Gastrocnemius medialis (tissue), 4 donors: Measurements from ENCODE around the gene LURAP1L. TPM values are rescaled to one million over a fixed set of nuclear protein-coding genes. Genes with fewer than 3 reads are reported as not detected.

Experiments
- ATAC-seq, 2 donors: fragments of 150-250 bp; one replicate each; pipeline ENCODE4 v1.9.1; 2016
- DNase-seq, 2 donors: peaks; one replicate each; pipeline ENCODE4 v3.0.0-alpha.2; 2019
- H3K27ac ChIP-seq, 4 donors: fragments of 200-600 bp; sonication (generic); 1 replicate in 1 of 4; 2 replicates in 3 of 4; pipeline ENCODE4 v1.5.1; 2016 to 2018; ENCODE audit warnings: mild to moderate bottlenecking in 2 of 4, moderate library complexity in 1 of 4
- H3K27me3 ChIP-seq, 3 donors: fragments of 200-600 bp; sonication (generic) in 2 of 3; 1 replicate in 1 of 3; 2 replicates in 2 of 3; pipeline versions ENCODE4 v1.5.1 to v1.6.0; 2016 to 2019; ENCODE audit warnings: mild to moderate bottlenecking in 1 of 3, moderate library complexity in 1 of 3
- H3K36me3 ChIP-seq, 2 donors: fragments of 200-600 bp; sonication (generic) in 1 of 2; one replicate each; pipeline ENCODE4 v1.5.1; 2017 to 2018
- H3K4me1 ChIP-seq, 2 donors: fragments of 200-600 bp; sonication (generic) in 1 of 2; one replicate each; pipeline ENCODE4 v1.5.1; 2016 to 2017; ENCODE audit warnings: mild to moderate bottlenecking in 2 of 2
- H3K4me3 ChIP-seq, 4 donors: fragments of 200-600 bp; sonication (generic) in 3 of 4; 1 replicate in 1 of 4; 2 replicates in 3 of 4; pipeline ENCODE4 v1.5.1; 2016 to 2019; ENCODE audit warnings: mild to moderate bottlenecking in 2 of 4
- H3K9me3 ChIP-seq, 3 donors: fragments of 200-600 bp; sonication (generic) in 2 of 3; 1 replicate in 1 of 3; 2 replicates in 2 of 3; pipeline ENCODE4 v1.5.1; 2016 to 2019
- CTCF ChIP-seq, 5 experiments: fragments of 450-650 bp in 3 of 5; fragments of 200-600 bp in 2 of 5; sonication (generic) in 2 of 5; IDR thresholded peaks in 4 of 5; conservative IDR thresholded peaks in 1 of 5; 1 replicate in 4 of 5; 2 replicates in 1 of 5; pipeline ENCODE4 v1.5.1; 2016 to 2019; ENCODE audit warnings: antibody characterized with exemption in 5 of 5, mild to moderate bottlenecking in 3 of 5, moderate library complexity in 3 of 5
- POLR2A ChIP-seq, 2 donors: fragments of 450-650 bp; IDR thresholded peaks; one replicate each; pipeline ENCODE4 v1.6.1; 2017; ENCODE audit warnings: antibody characterized with exemption in 2 of 2, mild to moderate bottlenecking in 2 of 2, moderate library complexity in 2 of 2
- in situ Hi-C, 4 donors: fragments of 200-750 bp; cut with MboI; loops; one replicate each; pipeline versions ENCODE4 v1.15.0 to v1.8.0; 2017; ENCODE audit warnings: low sequenced_read_pairs in 4 of 4
- intact Hi-C: fragments of 100-400 bp; cut with DNase I; formaldehyde crosslinking; loops from one replicate; pipeline ENCODE4 v1.15.1; 2023; ENCODE audit warnings: low total_unique reads
- total RNA-seq, 4 donors: library from RNA; depleted of rRNA; stranded (reverse); fragments of >200 nt; gene quantifications; one replicate each; pipeline versions ENCODE4 v1.1.0 to v1.2.3, GENCODE V29; 2016

LURAP1L gene
- total RNA-seq, 4 donors from 2014 or later = 0.75 to 2.3 (median 2.0) TPM

DNA sequence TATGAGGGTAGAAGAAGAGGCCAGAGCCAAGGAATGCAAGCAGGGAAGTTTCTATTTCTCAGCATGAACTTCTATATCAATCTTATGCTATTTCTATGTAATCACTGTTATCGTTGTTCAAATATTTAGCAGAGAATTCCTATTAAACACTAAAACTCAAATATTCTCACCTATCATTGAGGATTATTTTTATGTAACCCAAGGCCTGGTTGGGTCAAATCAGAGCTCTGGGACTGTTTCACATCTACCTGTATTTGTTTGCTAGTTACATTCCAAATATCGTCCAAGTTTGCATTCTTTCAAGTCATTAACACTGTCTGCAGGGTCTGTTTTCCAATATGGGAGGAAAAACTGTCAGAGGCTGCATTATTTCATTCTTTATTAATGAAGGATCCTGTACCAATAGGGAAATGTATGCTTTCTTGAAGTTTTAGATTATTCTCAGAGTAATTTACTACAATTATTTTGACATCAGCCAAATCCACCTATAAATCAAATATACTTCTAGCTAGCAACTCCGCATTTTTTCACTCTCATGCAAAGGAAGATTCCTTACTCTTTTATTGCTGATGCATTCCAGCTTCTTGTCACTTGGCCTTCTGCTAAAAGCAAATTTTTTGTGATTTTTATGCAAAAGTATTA is 52.2 kb downstream of the LURAP1L start:
- no peaks in the 10 kb centered on the region for H3K4me1 ChIP-seq
- H3K4me3 ChIP-seq = no peak overlapping the region
- no peak overlapping the region for H3K27ac ChIP-seq
- H3K36me3 ChIP-seq = no peaks in the 10 kb centered on the region
- TF ChIP-seq CTCF (IDR thresholded peaks at IDR 0.05 in 4 of 5, conservative IDR thresholded peaks at IDR 0.05 in 1 of 5) (no peak), POLR2A (IDR thresholded peaks at IDR 0.05) (no peak)
- ATAC-seq = no peak
- intact Hi-C loops (no loop called here), in situ Hi-C loops (no loop called here)
- no peaks in the 10 kb centered on the region for H3K27me3 ChIP-seq
- H3K9me3 ChIP-seq = no peaks in the 10 kb centered on the region
- no peak for DNase-seq

DNA sequence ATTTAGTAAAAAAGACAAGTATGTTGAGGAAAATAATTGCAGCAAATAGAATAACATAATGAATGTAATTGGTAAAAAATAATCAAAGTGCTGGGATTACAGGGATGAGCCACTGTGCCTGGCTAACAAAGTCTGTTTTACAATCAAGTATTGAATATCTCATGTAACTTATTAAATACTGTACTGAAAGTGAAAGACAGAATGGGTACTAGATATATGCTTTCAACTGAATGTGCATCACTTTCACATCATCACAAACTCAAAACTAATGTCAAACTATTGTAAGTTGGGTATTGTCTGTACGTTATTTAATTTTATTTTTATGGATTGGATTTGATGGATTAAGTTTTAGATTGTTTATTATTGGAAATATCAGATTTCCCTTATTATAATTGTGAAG is 58.9 kb downstream of the LURAP1L start:
- H3K4me3 ChIP-seq = no peak overlapping the region
- no peak overlapping the region for H3K27ac ChIP-seq
- no peaks in the 10 kb centered on the region for H3K27me3 ChIP-seq
- intact Hi-C loops (no loop called here), in situ Hi-C loops (no loop called here)
- ATAC-seq = no peak
- H3K36me3 ChIP-seq = no peaks in the 10 kb centered on the region
- no peak for DNase-seq
- no peak for TF ChIP-seq POLR2A (IDR thresholded peaks at IDR 0.05)
- TF ChIP-seq CTCF (IDR thresholded peaks at IDR 0.05 in 4 of 5, conservative IDR thresholded peaks at IDR 0.05 in 1 of 5) = no peak
- H3K9me3 ChIP-seq = no peaks in the 10 kb centered on the region
- H3K4me1 ChIP-seq = no peaks in the 10 kb centered on the region

DNA sequence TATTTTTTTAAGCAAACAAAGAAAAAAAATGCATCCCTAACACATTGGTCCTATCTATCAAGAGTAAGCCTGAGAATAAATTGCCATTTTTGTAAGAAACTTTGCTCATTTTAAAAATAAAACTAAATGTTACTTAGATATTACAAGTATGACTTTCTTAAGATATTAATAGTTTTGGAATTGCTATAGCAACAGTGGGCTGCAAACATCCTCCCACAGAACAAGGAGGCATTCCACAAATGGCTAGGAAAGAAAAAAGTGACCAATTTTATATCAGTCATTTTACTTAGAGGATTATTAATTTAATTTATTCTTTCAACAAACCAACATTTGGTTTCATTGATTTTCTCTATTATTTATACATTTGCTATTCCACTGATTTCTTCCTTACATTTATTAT is 63.7 kb downstream of the LURAP1L start:
- TF ChIP-seq CTCF (IDR thresholded peaks at IDR 0.05 in 4 of 5, conservative IDR thresholded peaks at IDR 0.05 in 1 of 5) (no peak), POLR2A (IDR thresholded peaks at IDR 0.05) (no peak)
- intact Hi-C loops = no loop called here
- Histone ChIP-seq H3K4me1 (no peaks in the 10 kb centered on the region), H3K36me3 (no peaks in the 10 kb centered on the region), H3K4me3 (no peak overlapping the region), H3K27ac (no peak overlapping the region), H3K27me3 (no peaks in the 10 kb centered on the region), H3K9me3 (no peaks in the 10 kb centered on the region)
- no peak for DNase-seq
- ATAC-seq = no peak
- in situ Hi-C loops = no loop called here

DNA sequence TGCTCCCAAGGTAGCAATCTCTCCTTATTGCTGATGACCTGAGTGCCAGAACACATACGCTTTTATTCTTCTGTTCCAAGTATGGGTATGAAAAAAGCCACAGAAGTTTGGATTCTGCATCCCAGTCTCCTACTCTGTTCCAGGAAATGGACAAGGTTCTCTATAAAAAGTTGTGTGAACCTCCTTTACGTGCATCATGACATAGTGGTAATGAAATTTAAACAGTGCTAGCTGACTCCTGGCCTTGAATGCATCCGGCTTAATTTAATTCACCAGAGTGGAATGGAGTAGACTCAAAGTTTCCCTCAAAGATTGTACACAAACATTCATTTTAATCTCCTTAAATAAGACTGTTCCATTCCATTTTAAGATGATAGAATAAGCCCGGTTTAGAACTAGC is 68.9 kb downstream of the LURAP1L start:
- no peaks in the 10 kb centered on the region for H3K27me3 ChIP-seq
- no peak overlapping the region for H3K27ac ChIP-seq
- intact Hi-C loops = no loop called here
- no peaks in the 10 kb centered on the region for H3K9me3 ChIP-seq
- no peaks in the 10 kb centered on the region for H3K4me1 ChIP-seq
- TF ChIP-seq CTCF (IDR thresholded peaks at IDR 0.05 in 4 of 5, conservative IDR thresholded peaks at IDR 0.05 in 1 of 5) = no peak
- TF ChIP-seq POLR2A (IDR thresholded peaks at IDR 0.05) = no peak
- in situ Hi-C loops = no loop called here
- DNase-seq (no peak), ATAC-seq (no peak)
- no peak overlapping the region for H3K4me3 ChIP-seq
- no peaks in the 10 kb centered on the region for H3K36me3 ChIP-seq

- DNase-seq (no peak), ATAC-seq (no peak)
- Histone ChIP-seq H3K27me3 (no peaks in the 10 kb centered on the region), H3K4me1 (no peaks in the 10 kb centered on the region), H3K27ac (no peak overlapping the region), H3K36me3 (no peaks in the 10 kb centered on the region), H3K4me3 (no peak overlapping the region), H3K9me3 (no peaks in the 10 kb centered on the region)
- TF ChIP-seq CTCF (IDR thresholded peaks at IDR 0.05 in 4 of 5, conservative IDR thresholded peaks at IDR 0.05 in 1 of 5) (no peak), POLR2A (IDR thresholded peaks at IDR 0.05) (no peak)
- in situ Hi-C loops (no loop called here), intact Hi-C loops (no loop called here)
Observed at GRCh38 chr9:12846035-12846434, 71.2 kb downstream of the LURAP1L start.
